Measurements from ENCODE around the gene HSF4. TPM values are rescaled to one million over a fixed set of nuclear protein-coding genes. Genes with fewer than 3 reads are reported as not detected.

Gene HSF4
- total RNA-seq, 4 donors from 2014 or later = 29.5 to 136 (median 76.6) TPM

DNA sequence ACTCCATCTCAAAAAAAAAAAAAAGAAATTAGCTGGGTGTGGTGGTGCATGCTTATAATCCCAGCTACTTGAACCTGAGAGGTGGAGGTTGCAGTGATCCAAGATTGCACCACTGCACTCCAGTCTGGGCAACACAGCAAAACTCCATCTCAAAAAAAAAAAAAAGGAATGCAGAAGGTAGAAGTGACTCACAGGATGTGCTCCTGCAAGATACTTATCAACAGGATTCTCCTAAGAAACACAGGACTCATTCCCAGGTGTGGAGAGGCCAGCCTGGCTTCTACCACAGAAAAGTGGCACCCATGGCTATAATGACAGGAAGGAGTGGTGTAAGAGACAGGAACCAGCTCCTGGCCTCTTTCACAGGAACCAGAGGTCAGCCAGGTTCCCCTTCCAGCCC lies 48.2 kb downstream of the HSF4 start:
- intact Hi-C loops (cut with DNase I; ENCODE audit: low total_unique reads) (no loop called here), in situ Hi-C loops (cut with MboI; ENCODE audit: low pct_ligation_motif_present in 1 of 4, low pct_unique_long_range_greater_than_20kb in 1 of 4, low sequenced_read_pairs in 3 of 4) (no loop called here)
- H3K36me3 ChIP-seq = no peaks in the 10 kb centered on the region
- H3K4me3 ChIP-seq = no peak overlapping the region
- DNase-seq = no peak
- H3K27ac ChIP-seq = no peak overlapping the region
- TF ChIP-seq POLR2A (IDR thresholded peaks at IDR 0.05) (no peak), POLR2AphosphoS5 (IDR thresholded peaks at IDR 0.05) (no peak), EP300 (IDR thresholded peaks at IDR 0.05; ENCODE audit: low read depth) (no peak)
- TF ChIP-seq, protein P1, sequence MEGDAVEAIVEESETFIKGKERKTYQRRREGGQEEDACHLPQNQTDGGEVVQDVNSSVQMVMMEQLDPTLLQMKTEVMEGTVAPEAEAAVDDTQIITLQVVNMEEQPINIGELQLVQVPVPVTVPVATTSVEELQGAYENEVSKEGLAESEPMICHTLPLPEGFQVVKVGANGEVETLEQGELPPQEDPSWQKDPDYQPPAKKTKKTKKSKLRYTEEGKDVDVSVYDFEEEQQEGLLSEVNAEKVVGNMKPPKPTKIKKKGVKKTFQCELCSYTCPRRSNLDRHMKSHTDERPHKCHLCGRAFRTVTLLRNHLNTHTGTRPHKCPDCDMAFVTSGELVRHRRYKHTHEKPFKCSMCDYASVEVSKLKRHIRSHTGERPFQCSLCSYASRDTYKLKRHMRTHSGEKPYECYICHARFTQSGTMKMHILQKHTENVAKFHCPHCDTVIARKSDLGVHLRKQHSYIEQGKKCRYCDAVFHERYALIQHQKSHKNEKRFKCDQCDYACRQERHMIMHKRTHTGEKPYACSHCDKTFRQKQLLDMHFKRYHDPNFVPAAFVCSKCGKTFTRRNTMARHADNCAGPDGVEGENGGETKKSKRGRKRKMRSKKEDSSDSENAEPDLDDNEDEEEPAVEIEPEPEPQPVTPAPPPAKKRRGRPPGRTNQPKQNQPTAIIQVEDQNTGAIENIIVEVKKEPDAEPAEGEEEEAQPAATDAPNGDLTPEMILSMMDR (IDR thresholded peaks at IDR 0.05) = no peak
- H3K9me3 ChIP-seq = no peaks in the 10 kb centered on the region
- no peaks in the 10 kb centered on the region for H3K27me3 ChIP-seq
- no peaks in the 10 kb centered on the region for H3K4me1 ChIP-seq

DNA sequence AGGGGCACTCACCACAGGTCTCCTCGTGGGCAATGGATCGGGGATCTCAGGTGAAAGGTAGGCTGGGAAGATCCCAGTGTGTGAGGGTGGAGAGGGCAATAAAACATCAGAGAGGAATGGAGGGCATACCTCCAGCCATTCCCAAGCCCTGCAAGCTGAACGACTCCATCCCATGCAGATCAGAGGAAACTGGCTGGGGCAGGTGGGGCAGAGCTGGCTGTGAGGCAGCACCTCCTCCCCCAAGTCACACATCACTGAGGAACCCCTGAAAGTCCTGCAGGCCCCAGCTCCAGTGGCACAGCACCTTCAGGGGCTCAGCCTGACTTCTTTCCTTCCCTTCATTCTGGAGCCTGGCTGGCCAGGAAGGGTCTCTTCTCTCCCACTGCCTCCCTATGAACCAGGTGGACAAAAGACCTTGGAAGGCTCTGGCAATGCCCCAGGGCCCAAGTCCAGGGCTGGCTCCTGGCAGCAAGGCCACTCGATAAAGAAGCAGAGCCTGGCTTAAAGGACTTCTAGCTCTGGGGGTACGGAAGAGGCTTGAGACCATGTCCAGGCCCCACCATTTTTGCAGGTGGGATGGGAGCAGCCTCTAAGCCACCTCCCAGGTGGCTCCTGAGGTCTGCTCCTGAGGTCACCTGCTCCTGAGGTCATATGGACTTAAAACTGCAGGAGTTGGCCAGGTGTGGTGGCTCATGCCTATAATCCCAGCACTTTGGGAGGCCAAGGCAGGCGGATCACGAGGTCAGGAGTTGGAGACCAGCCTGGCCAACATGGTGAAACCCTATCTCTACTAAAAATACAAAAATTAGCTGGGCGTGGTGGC lies 48.9 kb downstream of the HSF4 start:
- no peak overlapping the region for H3K27ac ChIP-seq
- no peaks in the 10 kb centered on the region for H3K27me3 ChIP-seq
- H3K4me1 ChIP-seq = no peaks in the 10 kb centered on the region
- TF ChIP-seq, protein P1 (IDR thresholded peaks at IDR 0.05) = no peak
- TF ChIP-seq EP300 (IDR thresholded peaks at IDR 0.05; ENCODE audit: low read depth) (no peak), POLR2AphosphoS5 (IDR thresholded peaks at IDR 0.05) (no peak), POLR2A (IDR thresholded peaks at IDR 0.05) (no peak)
- 80% methylated on average over 8 of the region's 8 CpGs; no CpG with 5 or more reads in 1 of the 2 donors for WGBS, 2 donors (ENCODE audit: low coverage in 1 of 2)
- in situ Hi-C loops (cut with MboI; ENCODE audit: low pct_ligation_motif_present in 1 of 4, low pct_unique_long_range_greater_than_20kb in 1 of 4, low sequenced_read_pairs in 3 of 4) = no loop called here
- no peaks in the 10 kb centered on the region for H3K9me3 ChIP-seq
- no peaks in the 10 kb centered on the region for H3K36me3 ChIP-seq
- intact Hi-C loops (cut with DNase I; ENCODE audit: low total_unique reads) = no loop called here
- DNase-seq = no peak
- no peak overlapping the region for H3K4me3 ChIP-seq

DNA sequence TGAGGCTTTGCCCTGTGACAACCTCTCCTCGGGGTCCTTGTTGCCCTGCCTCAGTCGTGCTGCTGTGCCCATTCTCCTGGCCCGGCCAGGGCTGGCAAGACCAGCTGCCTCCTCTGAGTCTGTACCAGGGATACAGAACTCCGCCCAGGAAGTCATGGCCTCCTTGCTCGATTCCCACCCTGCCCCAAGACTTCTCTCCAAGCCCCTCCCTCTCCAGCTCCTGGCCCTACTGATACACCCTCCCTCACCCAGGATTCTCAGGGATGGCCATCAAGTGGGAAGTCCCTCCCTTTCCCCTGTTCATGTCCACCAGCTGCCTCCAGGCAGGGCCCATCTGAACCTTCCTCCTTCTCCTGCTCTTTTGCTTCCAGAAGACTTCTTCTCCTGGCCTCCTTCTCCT lies 51.2 kb downstream of the HSF4 start:
- Histone ChIP-seq H3K36me3 (no peaks in the 10 kb centered on the region), H3K9me3 (no peaks in the 10 kb centered on the region), H3K27ac (no peak overlapping the region), H3K4me1 (no peaks in the 10 kb centered on the region), H3K27me3 (no peaks in the 10 kb centered on the region), H3K4me3 (no peak overlapping the region)
- 72% methylated on average over 5 of the region's 5 CpGs; no CpG with 5 or more reads in 1 of the 2 donors for WGBS, 2 donors (ENCODE audit: low coverage in 1 of 2)
- in situ Hi-C loops (cut with MboI; ENCODE audit: low pct_ligation_motif_present in 1 of 4, low pct_unique_long_range_greater_than_20kb in 1 of 4, low sequenced_read_pairs in 3 of 4) (no loop called here), intact Hi-C loops (cut with DNase I; ENCODE audit: low total_unique reads) (no loop called here)
- no peak for DNase-seq
- TF ChIP-seq POLR2AphosphoS5 (IDR thresholded peaks at IDR 0.05) = no peak
- no peak for TF ChIP-seq EP300 (IDR thresholded peaks at IDR 0.05; ENCODE audit: low read depth)

DNA sequence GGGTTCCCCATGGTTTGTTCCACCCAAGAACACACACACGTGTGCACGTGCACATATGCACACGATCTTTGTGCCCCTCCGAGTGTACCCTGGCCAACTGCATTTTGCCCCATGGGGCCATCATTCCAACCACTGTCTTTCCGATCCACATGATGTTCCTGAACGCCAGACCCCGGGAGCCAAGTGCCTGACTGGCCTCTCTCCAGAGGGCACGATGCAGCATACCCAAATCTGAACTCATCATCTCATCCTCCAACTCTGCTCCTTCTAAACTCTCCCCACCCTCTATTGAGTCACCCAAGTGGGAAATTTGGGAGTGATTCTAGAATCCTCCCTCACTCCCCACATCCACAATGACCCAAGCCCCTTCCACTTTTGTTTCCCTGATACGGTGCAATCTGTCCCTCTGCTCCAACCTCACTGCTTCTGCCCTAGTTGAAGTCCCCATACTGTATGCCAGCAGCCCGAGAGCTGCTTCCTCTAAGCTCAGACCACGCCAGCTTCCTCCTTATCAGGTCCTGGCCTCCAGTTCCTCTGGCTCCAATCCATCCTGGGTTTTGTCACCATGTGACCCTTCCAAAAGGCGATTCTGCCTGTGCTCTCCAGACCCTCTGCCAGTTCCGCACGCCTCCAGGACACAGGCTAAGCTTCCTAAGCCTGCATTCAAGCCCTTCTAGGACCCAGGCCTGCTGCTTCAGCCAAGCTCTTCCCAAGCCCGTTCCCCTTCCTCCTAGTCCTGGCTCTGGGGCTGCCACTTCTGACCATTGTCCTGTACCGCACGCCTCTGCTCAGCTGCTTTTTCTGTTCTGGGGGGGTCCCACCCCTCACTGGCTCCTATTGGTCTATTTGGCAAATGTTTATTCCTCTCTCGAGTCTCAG lies 52.3 kb downstream of the HSF4 start:
- Histone ChIP-seq H3K36me3 (no peaks in the 10 kb centered on the region), H3K27ac (peak overlapping the region in 2 of 4 donors; percentile 33 to 34), H3K9me3 (no peaks in the 10 kb centered on the region), H3K4me1 (no peaks in the 10 kb centered on the region), H3K4me3 (no peak overlapping the region), H3K27me3 (no peaks in the 10 kb centered on the region)
- TF ChIP-seq, protein P1 (IDR thresholded peaks at IDR 0.05) = no peak
- TF ChIP-seq POLR2A (IDR thresholded peaks at IDR 0.05) (no peak), POLR2AphosphoS5 (IDR thresholded peaks at IDR 0.05) (no peak), EP300 (IDR thresholded peaks at IDR 0.05; ENCODE audit: low read depth) (no peak)
- WGBS, 2 donors (ENCODE audit: low coverage in 1 of 2) = 59 to 72% methylated on average over 9 to 18 of the region's 18 CpGs
- no peak for DNase-seq
- intact Hi-C loops (cut with DNase I; ENCODE audit: low total_unique reads) = no loop called here
- in situ Hi-C loops (cut with MboI; ENCODE audit: low pct_ligation_motif_present in 1 of 4, low pct_unique_long_range_greater_than_20kb in 1 of 4, low sequenced_read_pairs in 3 of 4) = no loop called here

Small RNAs within 50 kb of the gene (small RNA-seq; reads per million reads assigned to genes)
- gene MIR328 = 6.3 to 13.5 (median 11.1) reads per million in 4 donors

Other genes with a start within 250 kb of the HSF4 start
- gene CDH16, start 245.9 kb upstream of the HSF4 start, total RNA-seq = 1 to 10 TPM in 2 of 4 donors, under 1 TPM in 1, not detected in 1; 0.20 to 2.4 (median 1.8) TPM
- gene RRAD, start 239.2 kb upstream of the HSF4 start, total RNA-seq = 10 to 100 TPM in 1 of 4 donors, 1 to 10 TPM in 2, not detected in 1; 3.5 to 15.3 (median 4.2) TPM
- gene CIAO2B, start 230.3 kb upstream of the HSF4 start, total RNA-seq = 10 to 100 TPM; 15.3 to 93.8 (median 51.6) TPM
- 1,000 to 10,000 TPM in 2 of 4 donors, 100 to 1,000 TPM in 2; 462 to 1,338 (median 921) TPM for gene CES2, start 229.2 kb upstream of the HSF4 start, total RNA-seq
- gene CES3, start 203.5 kb upstream of the HSF4 start, total RNA-seq = 100 to 1,000 TPM; 247 to 616 (median 291) TPM
- 10 to 100 TPM in 3 of 4 donors, 1 to 10 TPM in 1; 9.7 to 24.7 (median 15.7) TPM for gene CES4A, start 176.2 kb upstream of the HSF4 start, total RNA-seq
- 100 to 1,000 TPM in 1 of 4 donors, 10 to 100 TPM in 3; 19.7 to 106 (median 33.1) TPM for gene CBFB, start 135.6 kb upstream of the HSF4 start, total RNA-seq
- gene PHAF1, start 54.8 kb upstream of the HSF4 start, total RNA-seq = 10 to 100 TPM; 13.3 to 23.8 (median 17.7) TPM
- 10 to 100 TPM in 1 of 4 donors, 1 to 10 TPM in 3; 1.5 to 69.1 (median 5.5) TPM for gene B3GNT9, start 13.7 kb upstream of the HSF4 start, total RNA-seq
- gene TRADD, start 4.8 kb upstream of the HSF4 start, total RNA-seq = 10 to 100 TPM; 32.2 to 74.8 (median 42.0) TPM
- 10 to 100 TPM; 30.0 to 91.1 (median 55.1) TPM for gene FBXL8, start 4.8 kb upstream of the HSF4 start, total RNA-seq
- gene NOL3, start 5.8 kb downstream of the HSF4 start, total RNA-seq = 10 to 100 TPM; 39.5 to 65.9 (median 41.2) TPM
- 100 to 1,000 TPM in 1 of 4 donors, 10 to 100 TPM in 3; 27.6 to 220 (median 32.5) TPM for gene MATCAP1, start 19.2 kb downstream of the HSF4 start, total RNA-seq
- 1 to 10 TPM in 2 of 4 donors, not detected in 2; 3.0 to 6.7 TPM for gene EXOC3L1, start 25.4 kb downstream of the HSF4 start, total RNA-seq
- gene E2F4, start 27.4 kb downstream of the HSF4 start, total RNA-seq = 100 to 1,000 TPM in 3 of 4 donors, 10 to 100 TPM in 1; 97.5 to 224 (median 159) TPM
- 10 to 100 TPM; 61.0 to 91.5 (median 77.7) TPM for gene ELMO3, start 34.4 kb downstream of the HSF4 start, total RNA-seq
- gene TMEM208, start 62.4 kb downstream of the HSF4 start, total RNA-seq = 10 to 100 TPM in 3 of 4 donors, not detected in 1; 29.5 to 50.2 (median 39.3) TPM
- gene FHOD1, start 82.7 kb downstream of the HSF4 start, total RNA-seq = 100 to 1,000 TPM in 1 of 4 donors, 10 to 100 TPM in 3; 25.1 to 177 (median 33.6) TPM
- 1 to 10 TPM in 3 of 4 donors, under 1 TPM in 1; 0.55 to 4.5 (median 1.5) TPM for gene SLC9A5, start 84.2 kb downstream of the HSF4 start, total RNA-seq
- 10 to 100 TPM in 2 of 4 donors, 1 to 10 TPM in 1, under 1 TPM in 1; 0.80 to 12.2 (median 8.7) TPM for gene PLEKHG4, start 114.8 kb downstream of the HSF4 start, total RNA-seq
- gene KCTD19, start 162.0 kb downstream of the HSF4 start, total RNA-seq = not detected
- gene LRRC36, start 162.1 kb downstream of the HSF4 start, total RNA-seq = under 1 TPM in 1 of 4 donors, not detected in 3; 0.79 TPM
- 10 to 100 TPM in 1 of 4 donors, 1 to 10 TPM in 2, not detected in 1; 3.5 to 20.9 (median 5.7) TPM for gene TPPP3, start 228.8 kb downstream of the HSF4 start, total RNA-seq

Data from transverse colon (tissue), 4 donors.